HG02840 (cell line): Measurements from ENCODE around the gene ID1.
"Not testable (repeated sequence)": the region's sequence is repeated elsewhere in the genome, so short reads cannot be mapped to it uniquely, and the experiment has no call there.

Experiments used
- ATAC-seq: cut with Tn5 transposase; IDR thresholded peaks from one replicate; pipeline ENCODE4 v1.9.1; 2021; ENCODE audit warnings: mild to moderate bottlenecking, moderate library complexity, moderate number of reproducible peaks; ENCODE audit not compliant: unreplicated experiment, low FRiP score

ID1 gene

GRCh38 chr20:31572701-31573554 lies 32.2 kb upstream of the ID1 start:
- ATAC-seq, result peak; percentile 88

- no peak for ATAC-seq
These were observed 31.4 kb upstream of the ID1 start for GRCh38 chr20:31573555-31574321.

GRCh38 chr20:31574986-31575385 lies 30.1 kb upstream of the ID1 start:
- ATAC-seq, result not testable (repeated sequence)

- ATAC-seq, result no peak
These were observed 28.3 kb upstream of the ID1 start for GRCh38 chr20:31576751-31577150.

- ATAC-seq, result no peak
These were observed 27.9 kb upstream of the ID1 start for GRCh38 chr20:31577194-31577593.

GRCh38 chr20:31578448-31579138 lies 26.5 kb upstream of the ID1 start:
- ATAC-seq, result no peak

GRCh38 chr20:31579245-31579644 lies 25.8 kb upstream of the ID1 start:
- ATAC-seq, result no peak

GRCh38 chr20:31579941-31580651 lies 25.0 kb upstream of the ID1 start:
- not testable (repeated sequence) for ATAC-seq

- ATAC-seq, result no peak
These were observed 24.4 kb upstream of the ID1 start for GRCh38 chr20:31580706-31581105.

GRCh38 chr20:31581391-31581790 lies 23.7 kb upstream of the ID1 start:
- ATAC-seq, result no peak

- no peak for ATAC-seq
These were observed 17.3 kb upstream of the ID1 start for GRCh38 chr20:31587545-31588389.

- no peak for ATAC-seq
These were observed 14.3 kb upstream of the ID1 start for GRCh38 chr20:31590717-31591225.

- no peak for ATAC-seq
These were observed 11.7 kb upstream of the ID1 start for GRCh38 chr20:31593221-31594001.

- no peak for ATAC-seq
These were observed 11.0 kb upstream of the ID1 start for GRCh38 chr20:31594002-31594557.

GRCh38 chr20:31594558-31595379 lies 10.3 kb upstream of the ID1 start:
- no peak for ATAC-seq

GRCh38 chr20:31595380-31595653 lies 9.8 kb upstream of the ID1 start:
- ATAC-seq, result no peak

GRCh38 chr20:31595654-31596411 lies 9.3 kb upstream of the ID1 start:
- ATAC-seq, result no peak
